MCF 10A (cell line): ENCODE measurements around the gene POLA1. TPM values are rescaled to one million over a fixed set of nuclear protein-coding genes. Genes with fewer than 3 reads are reported as not detected.

Source experiments
- BruUV-seq: library from RNA; stranded (reverse); fragments of 400-500 nt; replicated peaks from 2 replicates; lab custom pipeline; 2021; lab: Mats Ljungman, UMichigan
- CTCF ChIA-PET: fragments of 300-600 bp; sonication (Branson Sonifier 250); formaldehyde crosslinking; extraction: SDS; loops from one replicate; lab custom pipeline; 2021; ENCODE audit warnings: antibody characterized with exemption, inconsistent platforms; lab: Yijun Ruan, JAX
- POLR2A ChIA-PET: fragments of 300-600, 350-650 bp; sonication (Branson Sonifier 250); formaldehyde crosslinking; extraction: SDS; loops from one replicate; lab custom pipeline; 2020; ENCODE audit warnings: antibody characterized with exemption, inconsistent platforms; lab: Yijun Ruan, JAX
- DNase-seq: peaks from one replicate; pipeline ENCODE4 v3.0.0-alpha.2; 2018; ENCODE audit not compliant: unreplicated experiment
- H3K27ac Mint-ChIP-seq: one replicate; pipeline ENCODE4 v1.8.0; 2022; ENCODE audit warnings: mild to moderate bottlenecking, low read depth, mixed read lengths; ENCODE audit not compliant: unreplicated experiment
- H3K27me3 Mint-ChIP-seq: one replicate; pipeline ENCODE4 v1.8.0; 2022; ENCODE audit warnings: mixed read lengths; ENCODE audit not compliant: insufficient read depth, unreplicated experiment
- H3K36me3 Mint-ChIP-seq: one replicate; pipeline ENCODE4 v1.8.0; 2022; ENCODE audit warnings: mild to moderate bottlenecking, moderate library complexity, mixed read lengths; ENCODE audit not compliant: insufficient read depth, unreplicated experiment
- H3K4me1 Mint-ChIP-seq: one replicate; pipeline ENCODE4 v1.8.0; 2022; ENCODE audit warnings: mixed read lengths; ENCODE audit not compliant: insufficient read depth, unreplicated experiment
- H3K4me3 Mint-ChIP-seq: one replicate; pipeline ENCODE4 v1.8.0; 2022; ENCODE audit warnings: mild to moderate bottlenecking, moderate library complexity, mixed read lengths; ENCODE audit not compliant: unreplicated experiment
- H3K9me3 Mint-ChIP-seq: one replicate; pipeline ENCODE4 v1.8.0; 2022; ENCODE audit warnings: mixed read lengths; ENCODE audit not compliant: unreplicated experiment
- CTCF ChIP-seq: fragments of 200-600 bp; IDR thresholded peaks from one replicate; pipeline ENCODE4 v1.8.0; 2022; ENCODE audit warnings: antibody characterized with exemption, mild to moderate bottlenecking; ENCODE audit not compliant: unreplicated experiment
- intact Hi-C: fragments of 100-400 bp; cut with micrococcal nuclease; formaldehyde crosslinking; loops from 2 replicates; pipeline ENCODE4 v1.14.1; 2022
- total RNA-seq: library from RNA; stranded (reverse); gene quantifications from 2 replicates; pipeline ENCODE4 v1.2.3, GENCODE V29; 2022

Gene POLA1
- total RNA-seq, 1 experiment from 2014 or later: 9.8 TPM

DNA sequence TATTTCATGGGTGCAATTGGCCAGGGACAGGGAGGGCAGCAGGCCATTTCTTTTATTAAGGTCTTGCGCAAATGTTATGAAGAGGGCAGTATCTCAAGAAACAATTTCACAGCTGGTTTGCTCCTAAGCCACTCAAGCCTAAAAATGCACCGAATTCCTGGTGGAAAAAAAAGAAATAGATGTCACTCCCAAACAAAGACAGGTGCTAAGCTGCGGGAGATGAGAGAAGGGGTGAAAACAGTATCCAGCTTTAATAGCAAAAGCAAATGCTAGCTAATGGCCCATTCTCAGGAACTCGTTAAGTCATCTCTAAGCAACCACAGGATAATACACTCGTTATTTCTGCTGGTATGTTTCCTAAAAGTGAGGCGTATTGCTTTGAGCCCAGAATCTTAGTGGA lies 205.7 kb downstream of the POLA1 start:
- ChIA-PET POLR2A (interaction anchor here (1.0 kb wide), 1 partner anchor 32 kb away, joined by 4 read pairs; no protein-coding TSS in a partner anchor), CTCF (interaction anchor here (1.0 to 1.3 kb wide), 2 partner anchors 13 to 60 kb away, joined by 3 to 6 read pairs; no protein-coding TSS in a partner anchor)
- Mint-ChIP-seq H3K27ac (no peak overlapping the region), H3K4me1 (no peaks in the 10 kb centered on the region), H3K9me3 (peaks cover 4% of the 10 kb centered on the region), H3K4me3 (no peak overlapping the region), H3K27me3 (peaks cover 19% of the 10 kb centered on the region), H3K36me3 (no peaks in the 10 kb centered on the region)
- no peak for TF ChIP-seq CTCF
- no TSS peak for BruUV-seq
- DNase-seq: no peak
- intact Hi-C loops: no loop called here

- no peaks in the 10 kb centered on the region for H3K4me1 Mint-ChIP-seq
- no peaks in the 10 kb centered on the region for H3K36me3 Mint-ChIP-seq
- H3K4me3 Mint-ChIP-seq: no peak overlapping the region
- BruUV-seq: no TSS peak
- no peaks in the 10 kb centered on the region for H3K9me3 Mint-ChIP-seq
- H3K27ac Mint-ChIP-seq: no peak overlapping the region
- ChIA-PET CTCF (interaction anchor here (0.6 to 1.3 kb wide), 2 partner anchors 61 to 1228 kb away, joined by 3 to 6 read pairs; no protein-coding TSS in a partner anchor), POLR2A (no interaction called here)
- TF ChIP-seq CTCF: no peak
- H3K27me3 Mint-ChIP-seq: peaks cover 19% of the 10 kb centered on the region
- no peak for DNase-seq
- intact Hi-C loops: no loop called here
Measured at GRCh38 chrX:24900234-24900633, 206.5 kb downstream of the POLA1 start.

DNA sequence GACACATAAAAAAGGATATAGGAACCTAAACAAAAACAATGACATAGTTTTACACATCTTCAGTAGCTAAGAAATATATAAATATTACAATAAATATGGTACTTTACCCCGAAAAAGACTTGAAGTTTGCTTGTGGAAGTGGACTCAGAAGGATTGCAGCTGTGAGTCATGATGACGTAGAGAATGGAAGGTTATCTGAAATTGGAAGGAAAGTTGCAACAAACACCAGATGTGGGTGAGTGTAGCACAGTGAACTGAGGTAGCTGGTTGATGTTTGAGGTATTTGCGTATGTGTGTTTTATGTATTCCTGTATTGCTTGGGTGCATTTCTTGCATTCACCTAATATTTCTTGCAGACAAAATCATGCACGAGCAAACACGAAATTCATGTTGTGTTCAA lies 209.1 kb downstream of the POLA1 start:
- POLR2A ChIA-PET: interaction anchor here (1.1 kb wide), 1 partner anchor 8 kb away, joined by 3 read pairs; no protein-coding TSS in a partner anchor
- DNase-seq: peak; percentile 34
- H3K4me1 Mint-ChIP-seq: no peaks in the 10 kb centered on the region
- H3K36me3 Mint-ChIP-seq: peaks cover 4% of the 10 kb centered on the region
- no peak for TF ChIP-seq CTCF
- H3K4me3 Mint-ChIP-seq: no peak overlapping the region
- intact Hi-C loops: no loop called here
- peaks cover 19% of the 10 kb centered on the region for H3K27me3 Mint-ChIP-seq
- no peak overlapping the region for H3K27ac Mint-ChIP-seq
- BruUV-seq: no TSS peak
- CTCF ChIA-PET: interaction anchor here (0.5 kb wide), 1 partner anchor 32 kb away, joined by 4 read pairs; no protein-coding TSS in a partner anchor
- no peaks in the 10 kb centered on the region for H3K9me3 Mint-ChIP-seq

GRCh38 chrX:24918715-24919114 lies 225.0 kb downstream of the POLA1 start:
- Mint-ChIP-seq H3K27ac (no peak overlapping the region), H3K4me3 (no peak overlapping the region), H3K9me3 (no peaks in the 10 kb centered on the region), H3K36me3 (no peaks in the 10 kb centered on the region), H3K4me1 (no peaks in the 10 kb centered on the region), H3K27me3 (no peaks in the 10 kb centered on the region)
- no peak for DNase-seq
- intact Hi-C loops: no loop called here
- POLR2A ChIA-PET: no interaction called here
- CTCF ChIA-PET: interaction anchor here (0.6 to 1.4 kb wide), 3 partner anchors 13 to 1575 kb away, joined by 3 to 5 read pairs (median 4); no protein-coding TSS in a partner anchor
- BruUV-seq: no TSS peak
- TF ChIP-seq CTCF: no peak
